Islet precursor cell (in vitro differentiated cells): ENCODE measurements around the gene RNF217.
"Not testable (repeated sequence)": the region's sequence is repeated elsewhere in the genome, so short reads cannot be mapped to it uniquely, and the experiment has no call there.

Source experiments
- DNase-seq: peaks from one replicate; pipeline ENCODE4 v3.0.0-alpha.2; 2018

The RNF217 gene

GRCh38 chr6:124963831-124964763 is 1.9 kb downstream of the RNF217 start:
- no peak for DNase-seq

DNA sequence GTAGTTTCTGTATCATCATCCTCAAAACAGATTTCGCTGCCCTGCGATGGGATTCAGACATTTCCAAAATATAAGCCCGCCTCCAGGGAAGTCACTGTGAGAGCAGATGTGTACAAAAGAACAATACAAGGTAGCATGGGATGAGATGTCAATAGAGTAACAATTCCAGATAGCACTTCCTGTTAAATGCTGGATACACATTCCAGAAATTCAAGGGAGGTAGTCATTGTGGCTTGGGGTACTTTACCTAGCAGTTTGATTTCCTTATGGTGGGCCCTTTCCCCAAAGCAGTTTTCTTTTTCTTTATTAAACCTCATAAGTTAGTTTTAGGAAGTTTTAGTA is 2.5 kb downstream of the RNF217 start:
- no peak for DNase-seq

GRCh38 chr6:124965424-124965850 is 3.2 kb downstream of the RNF217 start:
- DNase-seq = not testable (repeated sequence)

DNA sequence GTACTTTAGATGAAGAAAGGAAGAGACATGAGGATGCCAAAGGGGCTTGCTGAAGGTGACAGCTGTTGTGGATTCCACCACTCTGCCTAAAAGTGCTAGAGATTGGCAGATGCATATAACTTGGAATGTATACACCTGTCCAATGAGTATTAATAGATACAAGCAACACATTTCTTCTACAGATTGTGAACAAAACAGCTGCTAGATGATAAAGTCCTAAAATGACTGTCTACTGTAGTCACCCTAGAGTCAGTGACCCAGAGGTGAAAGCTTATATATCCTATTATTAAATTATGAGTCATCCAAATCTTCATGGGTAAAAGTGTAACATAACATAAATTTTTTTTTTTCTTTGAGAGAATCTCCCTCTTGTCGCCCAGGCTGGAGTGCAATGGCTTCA is 5.2 kb downstream of the RNF217 start:
- DNase-seq = no peak

GRCh38 chr6:124968401-124968800 is 6.2 kb downstream of the RNF217 start:
- no peak for DNase-seq

- DNase-seq = no peak
Observed at GRCh38 chr6:124970243-124970642, 8.0 kb downstream of the RNF217 start.

- no peak for DNase-seq
Observed at GRCh38 chr6:124970763-124971162, 8.5 kb downstream of the RNF217 start.

- DNase-seq = no peak
Observed at GRCh38 chr6:124973780-124974179, 11.5 kb downstream of the RNF217 start.

- DNase-seq = no peak
Observed at GRCh38 chr6:124974771-124975377, 12.6 kb downstream of the RNF217 start.

- DNase-seq = no peak
Observed at GRCh38 chr6:124977067-124977908, 15.1 kb downstream of the RNF217 start.

DNA sequence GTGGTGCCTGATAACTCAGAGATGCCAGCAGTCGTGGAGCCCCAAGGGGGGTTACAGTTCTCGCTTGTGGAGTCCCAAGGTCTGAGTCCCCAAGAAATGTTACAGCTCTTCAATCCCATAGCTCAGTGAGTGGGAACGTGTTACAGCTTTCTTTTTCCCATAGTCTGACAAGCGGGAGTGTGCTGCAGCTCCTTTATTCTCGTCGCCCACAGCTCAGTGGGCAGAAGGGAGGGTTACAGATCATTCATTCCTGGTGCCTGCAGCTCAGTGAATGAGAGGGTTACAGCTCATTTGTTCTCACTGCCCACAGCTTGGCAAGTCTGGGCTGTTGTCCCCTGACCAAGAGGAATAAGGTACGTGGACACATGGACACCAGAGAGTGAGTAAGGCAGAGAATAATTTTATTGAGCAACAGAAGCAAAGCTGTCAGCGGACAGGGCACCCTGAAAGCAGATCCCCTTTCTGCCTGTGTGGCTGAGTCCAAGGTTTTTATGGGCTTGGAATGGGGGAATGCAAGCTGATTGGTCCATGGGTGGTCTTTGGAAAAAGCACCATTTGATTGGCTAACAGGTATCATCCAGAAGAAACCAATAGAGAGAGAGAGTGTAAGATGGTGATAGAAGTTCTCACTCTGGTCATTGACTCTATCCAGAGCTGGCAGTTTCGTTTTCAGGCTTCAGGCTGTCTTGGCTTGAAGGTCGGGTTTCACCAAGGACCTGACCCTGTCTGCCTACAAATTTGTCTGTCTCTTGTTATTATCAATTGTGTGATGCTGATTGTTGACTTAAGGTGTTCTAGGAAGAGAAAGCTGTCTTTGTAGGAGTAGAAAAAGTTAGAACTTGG is 16.4 kb downstream of the RNF217 start:
- no peak for DNase-seq

DNA sequence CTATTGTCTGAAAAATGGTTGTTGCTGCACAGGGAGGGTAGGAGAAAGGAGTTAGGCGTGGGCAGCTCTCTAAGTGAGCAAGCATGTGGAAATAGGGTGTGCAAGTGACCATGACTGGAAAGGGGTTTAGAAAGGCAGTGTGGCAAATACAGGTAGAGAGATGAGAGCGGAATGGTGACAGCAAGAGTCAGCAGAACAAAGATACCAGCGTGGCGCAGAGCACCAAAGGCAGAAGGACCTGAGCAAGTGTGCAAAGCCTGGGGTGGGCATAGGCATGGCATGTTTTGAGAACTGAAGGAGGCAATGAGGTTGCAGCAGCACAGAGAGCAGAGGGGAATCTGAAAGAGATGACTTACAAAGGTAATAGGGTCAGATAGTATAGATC is 17.0 kb downstream of the RNF217 start:
- no peak for DNase-seq

GRCh38 chr6:124982669-124983068 is 20.4 kb downstream of the RNF217 start:
- DNase-seq = no peak

DNA sequence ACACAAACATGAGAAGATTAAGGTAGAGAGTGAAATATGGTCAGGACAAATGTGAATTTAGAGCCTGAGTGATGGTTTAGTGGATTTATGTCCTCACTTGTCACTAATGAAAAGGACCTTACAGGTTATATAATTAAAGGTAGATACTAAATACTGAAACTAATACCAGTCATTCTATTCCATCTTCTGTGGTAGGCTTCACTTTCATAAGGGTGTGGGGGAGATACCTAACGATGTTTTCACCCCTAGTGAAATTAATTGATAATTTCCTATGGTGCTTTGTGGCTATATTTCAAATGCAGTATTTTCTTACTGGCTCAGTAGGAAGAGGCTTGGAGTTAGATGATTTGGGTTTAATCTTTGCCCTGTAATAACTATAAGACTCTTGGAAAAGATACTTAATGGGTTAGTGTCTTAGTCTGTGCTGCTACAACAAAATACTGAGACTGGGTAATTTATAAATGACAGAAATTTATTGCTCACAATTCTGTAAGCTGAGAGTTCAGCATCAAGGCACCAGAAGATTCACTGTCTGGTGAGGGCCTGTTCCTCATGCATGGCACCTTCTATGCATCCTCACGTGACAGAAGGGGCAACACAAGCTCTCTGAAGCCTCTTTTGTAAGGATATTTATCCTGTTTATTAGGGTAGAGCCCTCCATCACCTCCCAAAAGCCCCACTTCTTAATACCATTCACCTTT is 21.3 kb downstream of the RNF217 start:
- DNase-seq = no peak

- no peak for DNase-seq
Observed at GRCh38 chr6:124984668-124985338, 22.6 kb downstream of the RNF217 start.

- no peak for DNase-seq
Observed at GRCh38 chr6:124986164-124986563, 23.9 kb downstream of the RNF217 start.

DNA sequence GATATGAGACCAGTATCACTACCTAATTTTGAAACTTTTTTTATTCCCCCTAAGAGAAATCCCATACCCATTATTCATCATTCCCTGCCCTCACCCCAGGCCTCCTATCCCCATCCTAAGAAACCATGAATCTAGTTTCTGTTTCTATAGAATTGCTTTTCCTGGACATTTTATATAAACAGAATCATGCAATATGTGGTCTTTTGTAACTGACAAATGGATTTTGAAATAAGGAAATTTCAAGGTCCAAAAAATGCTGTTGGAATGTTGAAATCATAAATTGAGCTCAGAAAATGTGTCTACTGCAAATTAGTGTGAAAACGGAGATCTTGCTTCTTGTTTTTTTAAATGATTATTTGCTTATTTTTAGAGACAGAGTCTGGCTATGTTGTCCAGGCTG is 25.1 kb downstream of the RNF217 start:
- DNase-seq = no peak

GRCh38 chr6:124987999-124988591 is 25.9 kb downstream of the RNF217 start:
- no peak for DNase-seq

- no peak for DNase-seq
Observed at GRCh38 chr6:124989136-124989983, 27.1 kb downstream of the RNF217 start.

DNA sequence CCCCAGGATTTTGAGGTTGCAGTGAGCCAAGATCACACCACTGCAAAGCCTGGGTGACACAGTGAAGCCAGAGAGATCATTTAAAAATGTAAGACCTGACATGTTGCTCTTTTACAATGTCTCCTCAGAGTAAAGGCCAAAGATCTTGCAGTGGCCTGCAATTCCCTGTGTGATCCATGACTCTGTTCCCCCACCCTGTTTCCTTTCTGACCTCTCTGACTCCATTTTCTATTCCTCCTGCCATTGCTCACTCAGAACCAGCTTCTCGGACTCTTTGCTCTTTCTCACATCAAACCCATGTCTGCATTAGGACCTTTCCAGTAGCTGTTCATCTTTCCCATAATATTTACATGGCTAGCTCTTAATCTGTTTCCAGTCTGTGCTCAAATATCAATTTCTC is 28.8 kb downstream of the RNF217 start:
- DNase-seq = no peak
